LNCAP (cell line): Measurements from ENCODE around the gene RNASEH2B.

Experiments
- CTCF ChIP-seq: fragments of 450-650 bp; IDR thresholded peaks from 2 replicates; pipeline ENCODE4 v1.5.1; 2017; ENCODE audit warnings: mild to moderate bottlenecking

RNASEH2B gene

GRCh38 chr13:51004111-51004865 lies 94.7 kb downstream of the RNASEH2B start:
- no peak for TF ChIP-seq CTCF

- TF ChIP-seq CTCF = no peak
Measured at GRCh38 chr13:51004918-51005460, 95.4 kb downstream of the RNASEH2B start.

GRCh38 chr13:51005566-51005965 lies 96.0 kb downstream of the RNASEH2B start:
- TF ChIP-seq CTCF = no peak
